Stimulated activated CD4-positive, alpha-beta T cell treated with anti-CD3 and anti-CD28 coated beads, Interleukin-12 subunit alpha, Interleukin-12 subunit beta, amount 100 ng/mL, for 48 hours (primary cell): ENCODE results near the gene PHKA1.
"Not testable (repeated sequence)": the region's sequence is repeated elsewhere in the genome, so short reads cannot be mapped to it uniquely, and the experiment has no call there.

ENCODE experiments used
- DNase-seq, 3 donors: peaks; one replicate each; pipeline ENCODE4 v3.0.0-alpha.2; 2020; ENCODE audit warnings: low read depth in 2 of 3, low spot score in 1 of 3

Gene PHKA1

GRCh38 chrX:72669508-72669907 lies 44.6 kb downstream of the PHKA1 start:
- not testable (repeated sequence) for DNase-seq

GRCh38 chrX:72666451-72666850 lies 47.7 kb downstream of the PHKA1 start:
- no peak for DNase-seq

GRCh38 chrX:72663737-72664136 lies 50.4 kb downstream of the PHKA1 start:
- DNase-seq = no peak

GRCh38 chrX:72662020-72662747 lies 51.9 kb downstream of the PHKA1 start:
- DNase-seq = no peak

GRCh38 chrX:72659723-72660122 lies 54.4 kb downstream of the PHKA1 start:
- DNase-seq = no peak

- DNase-seq = no peak
Observed at GRCh38 chrX:72652082-72652481, 62.0 kb downstream of the PHKA1 start.

GRCh38 chrX:72644946-72645345 lies 69.2 kb downstream of the PHKA1 start:
- DNase-seq = no peak

GRCh38 chrX:72641611-72642010 lies 72.5 kb downstream of the PHKA1 start:
- DNase-seq = no peak

- no peak for DNase-seq
Observed at GRCh38 chrX:72635930-72636329, 78.2 kb downstream of the PHKA1 start.

GRCh38 chrX:72634331-72634730 lies 79.8 kb downstream of the PHKA1 start:
- DNase-seq = no peak

GRCh38 chrX:72630185-72630584 lies 83.9 kb downstream of the PHKA1 start:
- DNase-seq = no peak

GRCh38 chrX:72624194-72624593 lies 89.9 kb downstream of the PHKA1 start:
- DNase-seq = no peak

GRCh38 chrX:72621625-72622485 lies 92.3 kb downstream of the PHKA1 start:
- peak in 1 of 3 donors; percentile 58 for DNase-seq

- no peak for DNase-seq
Observed at GRCh38 chrX:72621163-72621562, 92.9 kb downstream of the PHKA1 start.

- DNase-seq = peak; percentile 17 to 20 (median 20)
Observed at GRCh38 chrX:72620550-72621145, 93.5 kb downstream of the PHKA1 start.

- no peak for DNase-seq
Observed at GRCh38 chrX:72609313-72609712, 104.8 kb downstream of the PHKA1 start.

GRCh38 chrX:72604705-72605104 lies 109.4 kb downstream of the PHKA1 start:
- no peak for DNase-seq

- DNase-seq = no peak
Observed at GRCh38 chrX:72604112-72604511, 110.0 kb downstream of the PHKA1 start.

- not testable (repeated sequence) for DNase-seq
Observed at GRCh38 chrX:72591038-72591437, 123.1 kb downstream of the PHKA1 start.

- DNase-seq = no peak
Observed at GRCh38 chrX:72584163-72584562, 129.9 kb downstream of the PHKA1 start.

GRCh38 chrX:72576141-72576894 lies 137.8 kb downstream of the PHKA1 start:
- no peak for DNase-seq
